AG04450 (cell line): Measurements from ENCODE around the gene PSMF1. TPM values are rescaled to one million over a fixed set of nuclear protein-coding genes. Genes with fewer than 3 reads are reported as not detected.
"Not testable (repeated sequence)": the region's sequence is repeated elsewhere in the genome, so short reads cannot be mapped to it uniquely, and the experiment has no call there.

ENCODE experiments used
- CTCF ChIA-PET: fragments of 300-600, 350-600 bp; formaldehyde crosslinking; extraction: SDS; loops from one replicate; lab custom pipeline; 2022; ENCODE audit warnings: antibody characterized with exemption, inconsistent platforms; lab: Charles Lee
- POLR2A ChIA-PET: fragments of 350-600 bp; formaldehyde crosslinking; extraction: SDS; loops from one replicate; lab custom pipeline; 2021; ENCODE audit warnings: antibody characterized with exemption, inconsistent platforms; lab: Yijun Ruan, JAX
- DNase-seq: peaks from one replicate; pipeline ENCODE4 v3.0.0-alpha.2; 2011; ENCODE audit warnings: low read depth, low spot score
- H3K27ac ChIP-seq: one replicate; pipeline ENCODE4 v1.5.1; 2012; ENCODE audit warnings: low read depth, low read length, control low read depth
- H3K27me3 ChIP-seq: one replicate; pipeline ENCODE4 v1.6.0; 2012; ENCODE audit warnings: low read length; ENCODE audit not compliant: control insufficient read depth, insufficient read depth
- H3K4me3 ChIP-seq: 2 replicates; pipeline ENCODE4 v1.5.1; 2011; ENCODE audit warnings: mild to moderate bottlenecking, low read depth, low read length, control low read depth
- H3K9me3 ChIP-seq: 2 replicates; pipeline ENCODE4 v1.5.1; 2012; ENCODE audit warnings: low read length; ENCODE audit not compliant: control insufficient read depth, insufficient read depth
- CTCF ChIP-seq: IDR thresholded peaks from 2 replicates; pipeline ENCODE4 v1.5.1; 2011; ENCODE audit warnings: low read depth, low read length, control low read depth, inconsistent platforms
- polyA plus RNA-seq: library from polyadenylated mRNA; depleted of rRNA; stranded (reverse); fragments of >200 nt; gene quantifications from 2 replicates; pipeline ENCODE4 v1.2.3, GENCODE V29; 2011; rRNA removed

PSMF1 gene
- polyA plus RNA-seq, 1 experiment: 116 TPM

GRCh38 chr20:1212607-1213396 lies 94.4 kb downstream of the PSMF1 start:
- Histone ChIP-seq H3K27ac (no peak overlapping the region), H3K4me3 (no peak overlapping the region), H3K9me3 (no peaks in the 10 kb centered on the region), H3K27me3 (peaks cover 44% of the 10 kb centered on the region)
- ChIA-PET CTCF (interaction anchor here (0.6 to 3.7 kb wide), 23 partner anchors 9 to 1009 kb away, joined by 3 to 16 read pairs (median 4); partner anchors contain the start of genes C20orf202 and RAD21L1), POLR2A (no interaction called here)
- DNase-seq: peak; percentile 44
- TF ChIP-seq CTCF: peak; percentile 82

GRCh38 chr20:1214838-1215261 lies 96.4 kb downstream of the PSMF1 start:
- Histone ChIP-seq H3K27me3 (peaks cover 28% of the 10 kb centered on the region), H3K27ac (no peak overlapping the region), H3K9me3 (no peaks in the 10 kb centered on the region), H3K4me3 (no peak overlapping the region)
- DNase-seq: peak; percentile 8
- POLR2A ChIA-PET: no interaction called here
- CTCF ChIA-PET: interaction anchor here (2.3 kb wide), 1 partner anchor 13 kb away, joined by 8 read pairs; no protein-coding TSS in a partner anchor
- no peak for TF ChIP-seq CTCF

- Histone ChIP-seq H3K9me3 (no peaks in the 10 kb centered on the region), H3K27ac (no peak overlapping the region), H3K4me3 (no peak overlapping the region), H3K27me3 (peaks cover 22% of the 10 kb centered on the region)
- no peak for TF ChIP-seq CTCF
- CTCF ChIA-PET: no interaction called here
- DNase-seq: no peak
- POLR2A ChIA-PET: no interaction called here
Observed at GRCh38 chr20:1215386-1216170, 97.2 kb downstream of the PSMF1 start.

- H3K4me3 ChIP-seq, H3K9me3 ChIP-seq, H3K27ac ChIP-seq, DNase-seq, POLR2A ChIA-PET, CTCF ChIA-PET: not testable (repeated sequence)
- peaks cover 22% of the 10 kb centered on the region for H3K27me3 ChIP-seq
Observed at GRCh38 chr20:1216527-1217427, 98.4 kb downstream of the PSMF1 start.

Other genes with a start within 250 kb of the PSMF1 start
- gene ANGPT4, start 202.3 kb upstream of the PSMF1 start, polyA plus RNA-seq: not detected in 2 replicates
- gene RSPO4, start 116.3 kb upstream of the PSMF1 start, polyA plus RNA-seq: not detected in 2 replicates
- not detected in 2 replicates for gene TMEM74B, start 66.4 kb downstream of the PSMF1 start, polyA plus RNA-seq
- not detected in 2 replicates for gene C20orf202, start 84.9 kb downstream of the PSMF1 start, polyA plus RNA-seq
- gene RAD21L1, start 107.4 kb downstream of the PSMF1 start, polyA plus RNA-seq: 0.04 and 0.05 TPM in 2 replicates
- 1.5 and 2.6 TPM in 2 replicates for gene SNPH, start 147.7 kb downstream of the PSMF1 start, polyA plus RNA-seq
- gene SDCBP2, start 210.5 kb downstream of the PSMF1 start, polyA plus RNA-seq: 2.0 and 2.1 TPM in 2 replicates